ENCODE measurements around the gene SRSF1. TPM values are rescaled to one million over a fixed set of nuclear protein-coding genes. Genes with fewer than 3 reads are reported as not detected.

The SRSF1 gene
- total and polyA plus RNA-seq, 4 donors: 52.3 to 201 (median 114) TPM

DNA sequence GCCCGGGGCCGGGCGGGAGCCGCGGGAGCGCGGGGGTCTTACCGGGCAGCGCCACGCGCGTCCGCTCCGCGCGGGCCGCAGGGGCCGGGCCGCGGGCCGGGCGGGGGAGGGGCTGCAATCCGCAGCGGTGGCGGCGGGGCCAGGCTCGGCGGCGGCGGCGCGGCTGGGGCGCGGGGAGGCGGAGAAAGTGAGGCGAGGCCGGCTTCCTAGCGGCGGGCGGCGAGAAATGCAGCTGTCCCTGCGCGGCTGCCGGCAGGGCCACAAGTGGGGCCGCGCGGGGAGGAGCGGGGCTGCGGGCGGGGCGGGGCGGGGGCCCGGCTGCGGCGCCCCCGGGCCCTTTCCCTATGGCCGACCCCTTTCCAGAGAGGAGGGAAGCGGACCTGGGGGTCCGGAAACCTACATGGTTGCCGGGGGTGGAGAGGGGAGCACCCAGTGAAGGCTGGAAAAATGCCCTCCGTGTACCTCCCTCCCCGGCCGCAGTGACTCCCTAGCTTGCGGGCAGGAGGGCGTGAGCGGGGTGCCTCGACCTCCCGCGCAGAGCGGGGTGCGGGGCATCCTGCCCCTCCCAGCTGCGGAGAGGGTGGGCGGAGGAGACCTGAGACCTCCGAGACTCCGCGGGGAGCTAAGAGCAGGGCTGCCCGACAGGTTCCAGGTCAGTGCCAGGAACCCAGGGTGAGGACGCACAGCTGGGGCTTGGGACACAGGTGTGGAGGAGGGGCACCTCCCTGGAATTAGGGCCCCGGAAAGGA, 51.7 kb downstream of the SRSF1 start, which contains the start of gene CUEDC1:
CUEDC1 (minus strand) TSS at position 230 of the 749 bp plus-strand sequence. CDS start 69,848 bp downstream, outside the sequence.
- Histone ChIP-seq H3K4me1 (ENCODE audit: control insufficient read depth in 4 of 4, insufficient read depth in 4 of 4, low read length in 3 of 4) (peaks cover 8 to 24% (median 20%) of the 10 kb centered on the region in 4 donors), H3K36me3 (ENCODE audit: control insufficient read depth in 4 of 4, insufficient read depth in 3 of 4, low read depth in 1 of 4, low read length in 3 of 4) (no peaks in the 10 kb centered on the region), H3K9me3 (ENCODE audit: control insufficient read depth in 4 of 4, low read length in 3 of 4) (no peaks in the 10 kb centered on the region), H3K27ac (ENCODE audit: low read depth in 1 of 2, low read length in 2 of 2) (peak within 1 kb of the TSS; percentile 57 to 69), H3K27me3 (ENCODE audit: control insufficient read depth in 4 of 4, insufficient read depth in 4 of 4, low read length in 3 of 4) (no peaks in the 10 kb centered on the region), H3K4me3 (ENCODE audit: low read depth in 1 of 3, low read length in 3 of 3) (peak within 1 kb of the TSS; percentile 46 to 89 (median 65)), H3K9ac (ENCODE audit: low read depth in 1 of 2, low read length in 2 of 2) (no peak within 1 kb of the TSS)
- TF ChIP-seq, protein P1, sequence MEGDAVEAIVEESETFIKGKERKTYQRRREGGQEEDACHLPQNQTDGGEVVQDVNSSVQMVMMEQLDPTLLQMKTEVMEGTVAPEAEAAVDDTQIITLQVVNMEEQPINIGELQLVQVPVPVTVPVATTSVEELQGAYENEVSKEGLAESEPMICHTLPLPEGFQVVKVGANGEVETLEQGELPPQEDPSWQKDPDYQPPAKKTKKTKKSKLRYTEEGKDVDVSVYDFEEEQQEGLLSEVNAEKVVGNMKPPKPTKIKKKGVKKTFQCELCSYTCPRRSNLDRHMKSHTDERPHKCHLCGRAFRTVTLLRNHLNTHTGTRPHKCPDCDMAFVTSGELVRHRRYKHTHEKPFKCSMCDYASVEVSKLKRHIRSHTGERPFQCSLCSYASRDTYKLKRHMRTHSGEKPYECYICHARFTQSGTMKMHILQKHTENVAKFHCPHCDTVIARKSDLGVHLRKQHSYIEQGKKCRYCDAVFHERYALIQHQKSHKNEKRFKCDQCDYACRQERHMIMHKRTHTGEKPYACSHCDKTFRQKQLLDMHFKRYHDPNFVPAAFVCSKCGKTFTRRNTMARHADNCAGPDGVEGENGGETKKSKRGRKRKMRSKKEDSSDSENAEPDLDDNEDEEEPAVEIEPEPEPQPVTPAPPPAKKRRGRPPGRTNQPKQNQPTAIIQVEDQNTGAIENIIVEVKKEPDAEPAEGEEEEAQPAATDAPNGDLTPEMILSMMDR (IDR thresholded peaks at IDR 0.05; ENCODE audit: low read depth, low read length, missing input control): peak; percentile 45
- no peak for TF ChIP-seq EGR1 (IDR thresholded peaks at IDR 0.05; ENCODE audit: low read depth in 2 of 2)
- 1% methylated on average over 79 of the region's 79 CpGs for WGBS
- peak; percentile 66 for DNase-seq (ENCODE audit: low spot score)

DNA sequence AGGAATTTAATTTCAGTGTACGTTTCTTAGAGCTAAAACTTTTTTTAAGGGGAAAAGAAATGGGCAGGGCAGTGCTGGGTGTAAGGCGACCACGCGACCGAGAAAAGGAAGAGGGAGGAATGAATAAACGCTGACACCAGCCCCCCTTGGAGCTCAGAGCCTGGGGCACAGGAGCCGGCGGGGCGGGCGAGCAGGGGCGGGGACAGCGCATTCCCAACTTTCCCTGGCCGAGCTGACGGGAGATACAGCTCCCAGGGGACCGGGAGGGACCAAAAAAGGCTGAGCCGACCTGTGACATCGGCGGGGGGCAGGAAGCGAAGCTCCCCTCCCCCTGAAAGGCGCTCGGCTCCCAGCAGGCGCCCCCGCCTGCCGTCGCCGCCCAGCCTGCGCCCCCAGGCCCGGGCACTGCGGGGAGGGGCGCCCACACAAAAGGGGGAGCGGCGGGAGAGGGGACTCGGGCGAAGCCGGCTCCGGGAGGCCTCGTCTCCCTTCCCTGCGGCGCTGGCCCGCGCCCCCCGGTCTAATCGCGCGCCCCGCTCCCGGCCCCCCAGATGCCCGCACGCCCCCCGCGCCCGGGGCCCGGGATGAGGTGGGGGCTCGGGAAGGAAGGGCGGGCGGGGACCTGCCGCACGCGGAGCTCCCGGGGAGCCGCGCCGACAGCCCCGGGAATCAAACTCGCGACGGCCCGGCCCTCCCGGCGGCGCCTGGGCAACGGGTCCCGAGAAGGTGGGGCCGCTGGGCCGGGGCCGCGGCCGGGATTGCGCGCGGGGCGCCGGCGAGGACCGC, 52.5 kb downstream of the SRSF1 start:
- Histone ChIP-seq H3K9me3 (ENCODE audit: control insufficient read depth in 4 of 4, low read length in 3 of 4) (no peaks in the 10 kb centered on the region), H3K9ac (ENCODE audit: low read depth in 1 of 2, low read length in 2 of 2) (no peak overlapping the region), H3K27me3 (ENCODE audit: control insufficient read depth in 4 of 4, insufficient read depth in 4 of 4, low read length in 3 of 4) (no peaks in the 10 kb centered on the region), H3K4me1 (ENCODE audit: control insufficient read depth in 4 of 4, insufficient read depth in 4 of 4, low read length in 3 of 4) (peaks cover 8 to 24% (median 20%) of the 10 kb centered on the region in 4 donors), H3K4me3 (ENCODE audit: low read depth in 1 of 3, low read length in 3 of 3) (peak overlapping the region; percentile 46 to 89 (median 62)), H3K27ac (ENCODE audit: low read depth in 1 of 2, low read length in 2 of 2) (peak overlapping the region; percentile 57 to 69), H3K36me3 (ENCODE audit: control insufficient read depth in 4 of 4, insufficient read depth in 3 of 4, low read depth in 1 of 4, low read length in 3 of 4) (no peaks in the 10 kb centered on the region)
- DNase-seq (ENCODE audit: low spot score): no peak
- TF ChIP-seq, protein P2, sequence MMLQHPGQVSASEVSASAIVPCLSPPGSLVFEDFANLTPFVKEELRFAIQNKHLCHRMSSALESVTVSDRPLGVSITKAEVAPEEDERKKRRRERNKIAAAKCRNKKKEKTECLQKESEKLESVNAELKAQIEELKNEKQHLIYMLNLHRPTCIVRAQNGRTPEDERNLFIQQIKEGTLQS (IDR thresholded peaks at IDR 0.05): no peak
- TF ChIP-seq, protein P3, sequence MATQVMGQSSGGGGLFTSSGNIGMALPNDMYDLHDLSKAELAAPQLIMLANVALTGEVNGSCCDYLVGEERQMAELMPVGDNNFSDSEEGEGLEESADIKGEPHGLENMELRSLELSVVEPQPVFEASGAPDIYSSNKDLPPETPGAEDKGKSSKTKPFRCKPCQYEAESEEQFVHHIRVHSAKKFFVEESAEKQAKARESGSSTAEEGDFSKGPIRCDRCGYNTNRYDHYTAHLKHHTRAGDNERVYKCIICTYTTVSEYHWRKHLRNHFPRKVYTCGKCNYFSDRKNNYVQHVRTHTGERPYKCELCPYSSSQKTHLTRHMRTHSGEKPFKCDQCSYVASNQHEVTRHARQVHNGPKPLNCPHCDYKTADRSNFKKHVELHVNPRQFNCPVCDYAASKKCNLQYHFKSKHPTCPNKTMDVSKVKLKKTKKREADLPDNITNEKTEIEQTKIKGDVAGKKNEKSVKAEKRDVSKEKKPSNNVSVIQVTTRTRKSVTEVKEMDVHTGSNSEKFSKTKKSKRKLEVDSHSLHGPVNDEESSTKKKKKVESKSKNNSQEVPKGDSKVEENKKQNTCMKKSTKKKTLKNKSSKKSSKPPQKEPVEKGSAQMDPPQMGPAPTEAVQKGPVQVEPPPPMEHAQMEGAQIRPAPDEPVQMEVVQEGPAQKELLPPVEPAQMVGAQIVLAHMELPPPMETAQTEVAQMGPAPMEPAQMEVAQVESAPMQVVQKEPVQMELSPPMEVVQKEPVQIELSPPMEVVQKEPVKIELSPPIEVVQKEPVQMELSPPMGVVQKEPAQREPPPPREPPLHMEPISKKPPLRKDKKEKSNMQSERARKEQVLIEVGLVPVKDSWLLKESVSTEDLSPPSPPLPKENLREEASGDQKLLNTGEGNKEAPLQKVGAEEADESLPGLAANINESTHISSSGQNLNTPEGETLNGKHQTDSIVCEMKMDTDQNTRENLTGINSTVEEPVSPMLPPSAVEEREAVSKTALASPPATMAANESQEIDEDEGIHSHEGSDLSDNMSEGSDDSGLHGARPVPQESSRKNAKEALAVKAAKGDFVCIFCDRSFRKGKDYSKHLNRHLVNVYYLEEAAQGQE (IDR thresholded peaks at IDR 0.05): no peak
- TF ChIP-seq GABPA (IDR thresholded peaks at IDR 0.05 in 1 of 2, conservative IDR thresholded peaks at IDR 0.05 in 1 of 2) (no peak), EGR1 (IDR thresholded peaks at IDR 0.05; ENCODE audit: low read depth in 2 of 2) (no peak), YY1 (IDR thresholded peaks at IDR 0.05) (no peak), NR2F2 (IDR thresholded peaks at IDR 0.05) (no peak), HNF4A (conservative IDR thresholded peaks at IDR 0.05) (no peak), TAF1 (conservative IDR thresholded peaks at IDR 0.05) (no peak), RAD21 (IDR thresholded peaks at IDR 0.05) (no peak), SP1 (IDR thresholded peaks at IDR 0.05) (no peak), JUND (IDR thresholded peaks at IDR 0.05) (no peak)
- TF ChIP-seq, protein P4, sequence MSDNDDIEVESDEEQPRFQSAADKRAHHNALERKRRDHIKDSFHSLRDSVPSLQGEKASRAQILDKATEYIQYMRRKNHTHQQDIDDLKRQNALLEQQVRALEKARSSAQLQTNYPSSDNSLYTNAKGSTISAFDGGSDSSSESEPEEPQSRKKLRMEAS (IDR thresholded peaks at IDR 0.05): no peak
- TF ChIP-seq, protein P1 (IDR thresholded peaks at IDR 0.05; ENCODE audit: low read depth, low read length, missing input control): no peak
- 4% methylated on average over 85 of the region's 85 CpGs for WGBS

Data from liver (tissue), 9 donors.